Effector CD4-positive, alpha-beta T cell (primary cell): ENCODE data around the gene TMED6. TPM values are rescaled to one million over a fixed set of nuclear protein-coding genes. Genes with fewer than 3 reads are reported as not detected.
"Not testable (repeated sequence)": the region's sequence is repeated elsewhere in the genome, so short reads cannot be mapped to it uniquely, and the experiment has no call there.

ENCODE experiments used
- DNase-seq: peaks from one replicate; pipeline ENCODE4 v3.0.0-alpha.2; 2020
- total RNA-seq: gene quantifications from one replicate; lab custom pipeline; 2026; lab: John Stamatoyannopoulos, UW

Gene TMED6
- total RNA-seq, result not detected

- DNase-seq, result no peak
Observed at GRCh38 chr16:69351309-69352027, at the start of gene TMED6. Gene TMED6 (minus strand): TSS chr16:69351786. CDS start chr16:69351753, 33 bp downstream.

GRCh38 chr16:69399361-69399760 is 47.8 kb upstream of the TMED6 start:
- DNase-seq, result no peak

GRCh38 chr16:69397821-69398521 is 46.4 kb upstream of the TMED6 start:
- no peak for DNase-seq

GRCh38 chr16:69396187-69397061 is 44.8 kb upstream of the TMED6 start:
- peak; percentile 68 for DNase-seq

GRCh38 chr16:69395859-69396186 is 44.2 kb upstream of the TMED6 start:
- DNase-seq, result no peak

GRCh38 chr16:69393898-69394849 is 42.6 kb upstream of the TMED6 start:
- DNase-seq, result no peak

- no peak for DNase-seq
Observed at GRCh38 chr16:69386596-69386995, 35.0 kb upstream of the TMED6 start.

- DNase-seq, result no peak
Observed at GRCh38 chr16:69384974-69385373, 33.4 kb upstream of the TMED6 start.

- no peak for DNase-seq
Observed at GRCh38 chr16:69382421-69382820, 30.8 kb upstream of the TMED6 start.

- DNase-seq, result no peak
Observed at GRCh38 chr16:69381231-69381630, 29.6 kb upstream of the TMED6 start.

GRCh38 chr16:69378760-69379159 is 27.2 kb upstream of the TMED6 start:
- no peak for DNase-seq

GRCh38 chr16:69378036-69378435 is 26.4 kb upstream of the TMED6 start:
- DNase-seq, result no peak

- no peak for DNase-seq
Observed at GRCh38 chr16:69376393-69377059, 24.9 kb upstream of the TMED6 start.

GRCh38 chr16:69373019-69373418 is 21.4 kb upstream of the TMED6 start:
- DNase-seq, result no peak

- no peak for DNase-seq
Observed at GRCh38 chr16:69371564-69371963, 20.0 kb upstream of the TMED6 start.

- no peak for DNase-seq
Observed at GRCh38 chr16:69368866-69369265, 17.3 kb upstream of the TMED6 start.

GRCh38 chr16:69367980-69368379 is 16.4 kb upstream of the TMED6 start:
- no peak for DNase-seq

- DNase-seq, result no peak
Observed at GRCh38 chr16:69366431-69366830, 14.8 kb upstream of the TMED6 start.

GRCh38 chr16:69365901-69366300 is 14.3 kb upstream of the TMED6 start:
- DNase-seq, result no peak

GRCh38 chr16:69364088-69364487 is 12.5 kb upstream of the TMED6 start:
- no peak for DNase-seq

GRCh38 chr16:69363281-69363717 is 11.7 kb upstream of the TMED6 start:
- DNase-seq, result no peak

- DNase-seq, result not testable (repeated sequence)
Observed at GRCh38 chr16:69360070-69360469, 8.5 kb upstream of the TMED6 start.
